IMR-90 (cell line): ENCODE data around the gene CD36. TPM values are rescaled to one million over a fixed set of nuclear protein-coding genes. Genes with fewer than 3 reads are reported as not detected.
A peak's percentile ranks its signal among the peaks of the same experiment; 100 is the strongest.

Experiments used
- ATAC-seq: fragments of 200-7000 bp; cut with Tn5 transposase; 2 replicates; pipeline ENCODE4 v1.9.1; 2020; ENCODE audit warnings: low read depth, mild to moderate bottlenecking, moderate library complexity
- BruUV-seq: library from RNA; stranded (reverse); fragments of 400-500 nt; replicated peaks from 2 replicates; lab custom pipeline; 2021; lab: Mats Ljungman, UMichigan
- CTCF ChIA-PET: fragments of 300-600 bp; formaldehyde crosslinking; extraction: SDS; loops from one replicate; lab custom pipeline; 2021; ENCODE audit warnings: antibody characterized with exemption; lab: Yijun Ruan, JAX
- POLR2A ChIA-PET: fragments of 300-600 bp; sonication (Branson Sonifier 250); formaldehyde crosslinking; loops from one replicate; lab custom pipeline; 2022; ENCODE audit warnings: antibody characterized with exemption; ENCODE audit not compliant: unreplicated experiment; lab: Charles Lee
- DNase-seq: peaks from one replicate; pipeline ENCODE4 v3.0.0; 2013
- H2AFZ ChIP-seq: replicated peaks from 2 replicates; pipeline ENCODE3; 2013; ENCODE audit warnings: low read length, mild to moderate bottlenecking; ENCODE audit not compliant: poor library complexity
- H2AK5ac ChIP-seq: 2 replicates; pipeline ENCODE4 v1.6.1; 2013; ENCODE audit warnings: low read depth, low read length, inconsistent platforms
- H2AK9ac ChIP-seq: replicated peaks from 2 replicates; pipeline ENCODE3; 2013; ENCODE audit warnings: mild to moderate bottlenecking, low read depth, low read length, moderate library complexity; ENCODE audit not compliant: poor library complexity
- H2BK120ac ChIP-seq: 2 replicates; pipeline ENCODE4 v1.6.1; 2013; ENCODE audit warnings: low read depth, low read length, inconsistent platforms
- H2BK15ac ChIP-seq: 3 replicates; pipeline ENCODE4 v1.6.1; 2013; ENCODE audit warnings: low read depth, low read length, inconsistent platforms
- H2BK20ac ChIP-seq: 2 replicates; pipeline ENCODE4 v1.6.1; 2013; ENCODE audit warnings: low read depth, mild to moderate bottlenecking, inconsistent platforms, low read length, moderate library complexity
- H2BK5ac ChIP-seq: 2 replicates; pipeline ENCODE4 v1.6.1; 2013; ENCODE audit warnings: mild to moderate bottlenecking, low read depth, low read length, inconsistent platforms; ENCODE audit not compliant: poor library complexity, severe bottlenecking
- H3K14ac ChIP-seq: replicated peaks from 2 replicates; pipeline ENCODE4 v1.6.1; 2013; ENCODE audit warnings: low read depth, low read length, inconsistent platforms
- H3K18ac ChIP-seq: 2 replicates; pipeline ENCODE4 v1.6.1; 2013; ENCODE audit warnings: low read depth, low read length, control low read depth
- H3K23ac ChIP-seq: 2 replicates; pipeline ENCODE4 v1.6.1; 2013; ENCODE audit warnings: low read depth, low read length, inconsistent platforms
- H3K27ac ChIP-seq: 2 replicates; pipeline ENCODE4 v1.5.1; 2013; ENCODE audit warnings: mild to moderate bottlenecking, control low read depth, low read length; ENCODE audit not compliant: insufficient read depth
- H3K27me3 ChIP-seq: 2 replicates; pipeline ENCODE4 v1.6.1; 2013; ENCODE audit warnings: low read length; ENCODE audit not compliant: control insufficient read depth, insufficient read depth
- H3K36me3 ChIP-seq: 2 replicates; pipeline ENCODE4 v1.6.1; 2013; ENCODE audit warnings: low read length, mixed read lengths; ENCODE audit not compliant: control insufficient read depth, insufficient read depth
- H3K4ac ChIP-seq: 2 replicates; pipeline ENCODE4 v1.6.1; 2013; ENCODE audit warnings: low read depth, low read length, inconsistent platforms
- H3K4me1 ChIP-seq: 2 replicates; pipeline ENCODE4 v1.6.1; 2013; ENCODE audit warnings: low read length, mixed read lengths; ENCODE audit not compliant: control insufficient read depth, insufficient read depth
- H3K4me2 ChIP-seq: 2 replicates; pipeline ENCODE4 v1.6.1; 2013; ENCODE audit warnings: low read depth, mild to moderate bottlenecking, control low read depth, low read length, moderate library complexity
- H3K4me3 ChIP-seq: 2 replicates; pipeline ENCODE4 v1.5.1; 2013; ENCODE audit warnings: low read depth, mild to moderate bottlenecking, control low read depth, low read length, moderate library complexity; ENCODE audit not compliant: insufficient read depth
- H3K56ac ChIP-seq: 2 replicates; pipeline ENCODE4 v1.6.1; 2013; ENCODE audit warnings: low read length, inconsistent platforms; ENCODE audit not compliant: insufficient read depth; ENCODE audit errors: extremely low read depth
- H3K79me1 ChIP-seq, 2 experiments: 2 replicates each; pipeline ENCODE4 v1.6.1; 2013; ENCODE audit warnings: low read length in 2 of 2, inconsistent platforms in 1 of 2, low read depth in 1 of 2
- H3K9ac ChIP-seq: 2 replicates; pipeline ENCODE4 v1.6.1; 2013; ENCODE audit warnings: low read depth, low read length, control low read depth
- H3K9me1 ChIP-seq: 2 replicates; pipeline ENCODE4 v1.6.1; 2013; ENCODE audit warnings: low read length, inconsistent platforms; ENCODE audit not compliant: insufficient read depth
- H3K9me3 ChIP-seq: 2 replicates; pipeline ENCODE4 v1.6.1; 2013; ENCODE audit warnings: low read length; ENCODE audit not compliant: control insufficient read depth, insufficient read depth
- H4K20me1 ChIP-seq: 2 replicates; pipeline ENCODE4 v1.6.1; 2013; ENCODE audit warnings: low read length, inconsistent platforms; ENCODE audit not compliant: insufficient read depth
- H4K5ac ChIP-seq: 2 replicates; pipeline ENCODE4 v1.6.1; 2013; ENCODE audit warnings: mild to moderate bottlenecking, low read depth, low read length, control low read depth
- H4K8ac ChIP-seq, 2 experiments: 2 replicates each; pipeline ENCODE4 v1.6.1; 2013; ENCODE audit warnings: low read depth in 2 of 2, low read length in 2 of 2, control low read depth in 1 of 2, inconsistent platforms in 1 of 2
- H4K91ac ChIP-seq: 2 replicates; pipeline ENCODE4 v1.6.1; 2013; ENCODE audit warnings: low read depth, low read length, inconsistent platforms; ENCODE audit not compliant: insufficient read depth
- BHLHE40 ChIP-seq: fragments of 150-350 bp; IDR thresholded peaks from 2 replicates; pipeline ENCODE4 v1.6.1; 2016; ENCODE audit warnings: mild to moderate bottlenecking, low read depth, low read length
- CEBPB ChIP-seq: IDR thresholded peaks from 2 replicates; pipeline ENCODE4 v1.6.1; 2012; ENCODE audit warnings: low read depth, low read length, improper control_type of control experiment
- CHD1 ChIP-seq: IDR thresholded peaks from 2 replicates; pipeline ENCODE4 v1.6.1; 2012; ENCODE audit warnings: low read depth, low read length, improper control_type of control experiment
- MAFK ChIP-seq: IDR thresholded peaks from 2 replicates; pipeline ENCODE4 v1.6.1; 2012; ENCODE audit warnings: low read depth, low read length, improper control_type of control experiment
- POLR2A ChIP-seq: IDR thresholded peaks from 2 replicates; pipeline ENCODE4 v1.6.1; 2012; ENCODE audit warnings: mild to moderate bottlenecking, low read depth, low read length
- RAD21 ChIP-seq: IDR thresholded peaks from 2 replicates; pipeline ENCODE4 v1.6.1; 2012; ENCODE audit warnings: low read length, improper control_type of control experiment
- RFX5 ChIP-seq: IDR thresholded peaks from 2 replicates; pipeline ENCODE4 v1.8.0; 2012; ENCODE audit warnings: low read depth, mild to moderate bottlenecking, low read length, moderate library complexity
- SMC3 ChIP-seq: fragments of 150-350 bp; IDR thresholded peaks from 2 replicates; pipeline ENCODE4 v1.6.1; 2016; ENCODE audit warnings: low read depth, mild to moderate bottlenecking, antibody characterized with exemption, low read length, moderate library complexity
- WGBS, 2 experiments: methylation state at CpG; one replicate each; pipeline versions ENCODE4 v1.1.5 to v1.1.7; 2013; ENCODE audit warnings: missing lambda C conversion rate in 2 of 2; ENCODE audit not compliant: insufficient read length in 1 of 2; ENCODE audit errors: extremely low coverage in 2 of 2; 5-methylcytosine and 5-hydroxymethylcytosine counted together
- dilution Hi-C: fragments of 300-500 bp; cut with HindIII; formaldehyde crosslinking; loops from one replicate; pipeline ENCODE4 v1.14.3; 2018; ENCODE audit warnings: low sequenced_read_pairs; ENCODE audit not compliant: unreplicated experiment
- in situ Hi-C: fragments of 300-500 bp; cut with MboI; formaldehyde crosslinking; loops from 3 replicates; pipeline ENCODE4 v1.14.3; 2019; ENCODE audit warnings: low sequenced_read_pairs, inconsistent platforms, mixed read lengths
- intact Hi-C: fragments of 100-400 bp; cut with micrococcal nuclease; formaldehyde crosslinking; loops from 2 replicates; pipeline ENCODE4 v1.10.0; 2022
- polyA plus RNA-seq, 3 experiments: library from polyadenylated mRNA; depleted of rRNA; stranded (reverse); fragments of >200 nt; gene quantifications; 2 replicates each; pipeline ENCODE4 v1.2.3, GENCODE V29; 2012; ENCODE audit warnings: low replicate concordance in 1 of 3
- total RNA-seq: library from RNA; depleted of rRNA; stranded (reverse); fragments of >200 nt; gene quantifications from 2 replicates; pipeline ENCODE4 v1.2.3, GENCODE V29; 2012

CD36 gene
- total and polyA plus RNA-seq, 2 of the 4 experiments (the other 2 are of a cell fraction), result 0.19 to 0.54 TPM

- H2BK20ac ChIP-seq, result no peak overlapping the region
- no peak for ATAC-seq
- peak overlapping the region; percentile 16; the same call in 1 of the 2 replicates for H3K18ac ChIP-seq
- no peak overlapping the region for H2AFZ ChIP-seq
- H3K9me1 ChIP-seq, result peaks cover 3% of the 10 kb centered on the region; the same call in 1 of the 2 replicates
- in situ Hi-C loops (no loop called here), dilution Hi-C loops (no loop called here), intact Hi-C loops (no loop called here)
- no peaks in the 10 kb centered on the region for H3K9me3 ChIP-seq
- H3K4me1 ChIP-seq, result peaks cover 9% of the 10 kb centered on the region
- H3K79me1 ChIP-seq, result no peaks in the 10 kb centered on the region
- DNase-seq, result peak; percentile 77
- no peak overlapping the region for H3K9ac ChIP-seq
- H3K4ac ChIP-seq, result no peak overlapping the region
- H2BK15ac ChIP-seq, result 0 out of 3 replicates have a peak overlapping the region, but pooled peaks have one; percentile 1
- no peaks in the 10 kb centered on the region for H3K36me3 ChIP-seq
- no TSS peak for BruUV-seq
- H3K27me3 ChIP-seq, result no peaks in the 10 kb centered on the region
- no peak overlapping the region for H3K56ac ChIP-seq
- H4K20me1 ChIP-seq, result no peaks in the 10 kb centered on the region
- no peak overlapping the region for H2AK5ac ChIP-seq
- H3K4me3 ChIP-seq, result no peak overlapping the region
- no peak overlapping the region for H3K4me2 ChIP-seq
- peak overlapping the region; percentile 72 for H2BK5ac ChIP-seq
- no peak overlapping the region for H4K8ac ChIP-seq
- H3K14ac ChIP-seq, result no peak overlapping the region; the same call in 1 of the 2 replicates
- H2BK120ac ChIP-seq, result no peak overlapping the region
- H2AK9ac ChIP-seq, result no peak overlapping the region
- TF ChIP-seq RAD21, result no peak
- no peak for TF ChIP-seq SMC3
- TF ChIP-seq MAFK, result no peak
- no peak for TF ChIP-seq RFX5
- TF ChIP-seq POLR2A, result no peak
- TF ChIP-seq CEBPB, result no peak
- peak; percentile 13; the same call in 1 of the 2 replicates for TF ChIP-seq BHLHE40
- TF ChIP-seq CHD1, result no peak
- H3K23ac ChIP-seq, result no peak overlapping the region
- no CpG with 5 or more reads among the region's 3 CpGs for WGBS, 2 experiments
- no peak overlapping the region for H3K27ac ChIP-seq
- ChIA-PET POLR2A (interaction anchor here (0.6 to 1.1 kb wide), 2 partner anchors 10 to 13 kb away, joined by 3 read pairs; no protein-coding TSS in a partner anchor), CTCF (interaction anchor here (0.8 kb wide), 1 partner anchor 10 kb away, joined by 5 read pairs; no protein-coding TSS in a partner anchor)
- H4K91ac ChIP-seq, result no peak overlapping the region
- no peak overlapping the region for H4K5ac ChIP-seq
These were observed 80.8 kb downstream of the CD36 start for GRCh38 chr7:80719261-80719660.
